ENCODE results near the gene OR7A5. TPM values are rescaled to one million over a fixed set of nuclear protein-coding genes. Genes with fewer than 3 reads are reported as not detected.

The OR7A5 gene
- total RNA-seq, 2 experiments from 2014 or later = not detected

- H3K4me2 ChIP-seq (ENCODE audit: low read length) = no peak overlapping the region
- H3K27ac ChIP-seq (ENCODE audit: low read depth, low read length, poor library complexity, severe bottlenecking) = no peak overlapping the region
- no peaks in the 10 kb centered on the region for H3K79me2 ChIP-seq (ENCODE audit: insufficient read depth, low read depth, low read length)
- H4K20me1 ChIP-seq (ENCODE audit: insufficient read depth, low read length) = no peaks in the 10 kb centered on the region
- no peak for DNase-seq (ENCODE audit: low spot score)
- TF ChIP-seq CTCF (conservative IDR thresholded peaks at IDR 0.05; ENCODE audit: low read length) (no peak), EZH2phosphoT487 (IDR thresholded peaks at IDR 0.05; ENCODE audit: borderline replicate concordance, low read depth, low read length) (no peak)
- no peaks in the 10 kb centered on the region for H3K9me2 ChIP-seq (ENCODE audit: insufficient read depth, low read length)
- H3K36me3 ChIP-seq (ENCODE audit: insufficient read depth, low read length) = no peaks in the 10 kb centered on the region
- no TSS peak for BruUV-seq (replicated peaks)
- ChIA-PET CTCF (ENCODE audit: unreplicated experiment) (no interaction called here), POLR2A (no interaction called here)
- no peak overlapping the region for H2AFZ ChIP-seq (ENCODE audit: low read length)
- H3K4me1 ChIP-seq (ENCODE audit: insufficient read depth, low read length, poor library complexity, severe bottlenecking) = no peaks in the 10 kb centered on the region
- H3K9me3 ChIP-seq (ENCODE audit: low read length) = no peaks in the 10 kb centered on the region
- intact Hi-C loops (cut with micrococcal nuclease; ENCODE audit: unreplicated experiment) = no loop called here
- no peak overlapping the region for H3K4me3 ChIP-seq (ENCODE audit: low read depth, low read length, poor library complexity, severe bottlenecking)
Measured at GRCh38 chr19:14826006-14826405, 9.0 kb downstream of the OR7A5 start.

- DNase-seq (ENCODE audit: low spot score) = no peak
- ChIA-PET POLR2A (no interaction called here), CTCF (ENCODE audit: unreplicated experiment) (no interaction called here)
- intact Hi-C loops (cut with micrococcal nuclease; ENCODE audit: unreplicated experiment) = no loop called here
- BruUV-seq (replicated peaks) = no TSS peak
- Histone ChIP-seq H3K4me1 (ENCODE audit: insufficient read depth, low read length, poor library complexity, severe bottlenecking) (no peaks in the 10 kb centered on the region), H3K36me3 (ENCODE audit: insufficient read depth, low read length) (no peaks in the 10 kb centered on the region), H4K20me1 (ENCODE audit: insufficient read depth, low read length) (no peaks in the 10 kb centered on the region), H3K4me2 (ENCODE audit: low read length) (no peak overlapping the region), H3K9me2 (ENCODE audit: insufficient read depth, low read length) (no peaks in the 10 kb centered on the region), H3K27ac (ENCODE audit: low read depth, low read length, poor library complexity, severe bottlenecking) (no peak overlapping the region), H3K79me2 (ENCODE audit: insufficient read depth, low read depth, low read length) (no peaks in the 10 kb centered on the region), H2AFZ (ENCODE audit: low read length) (no peak overlapping the region), H3K4me3 (ENCODE audit: low read depth, low read length, poor library complexity, severe bottlenecking) (no peak overlapping the region), H3K9me3 (ENCODE audit: low read length) (no peaks in the 10 kb centered on the region)
- no peak for TF ChIP-seq CTCF (conservative IDR thresholded peaks at IDR 0.05; ENCODE audit: low read length)
- TF ChIP-seq EZH2phosphoT487 (IDR thresholded peaks at IDR 0.05; ENCODE audit: borderline replicate concordance, low read depth, low read length) = no peak
Measured at GRCh38 chr19:14821937-14822336, 13.0 kb downstream of the OR7A5 start.

GRCh38 chr19:14818588-14818987 is 16.4 kb downstream of the OR7A5 start:
- TF ChIP-seq EZH2phosphoT487 (IDR thresholded peaks at IDR 0.05; ENCODE audit: borderline replicate concordance, low read depth, low read length) = no peak
- Histone ChIP-seq H4K20me1 (ENCODE audit: insufficient read depth, low read length) (no peaks in the 10 kb centered on the region; the same call in 1 of the 2 replicates), H3K4me1 (ENCODE audit: insufficient read depth, low read length, poor library complexity, severe bottlenecking) (no peaks in the 10 kb centered on the region), H2AFZ (ENCODE audit: low read length) (no peak overlapping the region), H3K4me2 (ENCODE audit: low read length) (no peak overlapping the region), H3K4me3 (ENCODE audit: low read depth, low read length, poor library complexity, severe bottlenecking) (no peak overlapping the region), H3K9me2 (ENCODE audit: insufficient read depth, low read length) (no peaks in the 10 kb centered on the region), H3K9me3 (ENCODE audit: low read length) (no peaks in the 10 kb centered on the region), H3K36me3 (ENCODE audit: insufficient read depth, low read length) (no peaks in the 10 kb centered on the region), H3K79me2 (ENCODE audit: insufficient read depth, low read depth, low read length) (no peaks in the 10 kb centered on the region), H3K27ac (ENCODE audit: low read depth, low read length, poor library complexity, severe bottlenecking) (no peak overlapping the region)
- no TSS peak for BruUV-seq (replicated peaks)
- ChIA-PET POLR2A (no interaction called here), CTCF (ENCODE audit: unreplicated experiment) (no interaction called here)
- intact Hi-C loops (cut with micrococcal nuclease; ENCODE audit: unreplicated experiment) = no loop called here
- DNase-seq (ENCODE audit: low spot score) = no peak
